HepG2 (cell line): ENCODE measurements around the gene CAPN8. TPM values are rescaled to one million over a fixed set of nuclear protein-coding genes. Genes with fewer than 3 reads are reported as not detected.
A peak's percentile ranks its signal among the peaks of the same experiment; 100 is the strongest.

Experiments used
- ATAC-seq: fragments of 200-7000 bp; cut with Tn5 transposase; 3 replicates; pipeline ENCODE4 v1.9.1; 2020; ENCODE audit warnings: mild to moderate bottlenecking, moderate library complexity
- BruUV-seq: library from RNA; stranded (reverse); fragments of 400-500 nt; replicated peaks from 2 replicates; lab custom pipeline; 2021; lab: Mats Ljungman, UMichigan
- CTCF ChIA-PET: fragments of 300-600 bp; formaldehyde crosslinking; extraction: SDS; loops from one replicate; lab custom pipeline; 2021; ENCODE audit warnings: low total read pairs, inconsistent platforms, low intra/inter-chr PET ratio; lab: Yijun Ruan, JAX
- POLR2A ChIA-PET: fragments of 350-600 bp; sonication (Branson Sonifier 250); formaldehyde crosslinking; loops from one replicate; lab custom pipeline; 2020; ENCODE audit warnings: antibody characterized with exemption, inconsistent platforms; lab: Yijun Ruan, JAX
- DNase-seq: peaks from one replicate; pipeline ENCODE4 v3.0.0-alpha.2; 2015; ENCODE audit warnings: low spot score
- FAIRE-seq: peaks from 3 replicates; lab custom pipeline; 2011; peaks lifted over from hg19 to GRCh38; lab: Jason Lieb, UNC
- H2AFZ ChIP-seq: one replicate; pipeline ENCODE4 v1.6.1; 2011; ENCODE audit warnings: low read length, inconsistent platforms
- H3K27ac ChIP-seq: fragments of 300-600 bp; 3 replicates; pipeline ENCODE4 v1.8.0; 2011; ENCODE audit warnings: mixed run types, mild to moderate bottlenecking, mixed read lengths, low read length, inconsistent platforms; ENCODE audit not compliant: insufficient read depth; ENCODE audit errors: extremely low read length
- H3K27me3 ChIP-seq, 2 experiments: fragments of 200-600 bp in 1 of 2; 2 replicates in 1 of 2; 3 replicates in 1 of 2; pipeline versions ENCODE4 v1.6.0 to v1.8.0; 2011; ENCODE audit warnings: low read length in 2 of 2, mild to moderate bottlenecking in 2 of 2, moderate library complexity in 2 of 2, inconsistent platforms in 1 of 2; ENCODE audit not compliant: insufficient read depth in 2 of 2, control insufficient read depth in 1 of 2
- H3K36me3 ChIP-seq, 2 experiments: fragments of 200-600 bp in 1 of 2; replicated peaks in 1 of 2; 2 replicates in 1 of 2; 3 replicates in 1 of 2; pipeline versions ENCODE4 v1.5.1 to v1.8.0; 2011; ENCODE audit warnings: low read length in 2 of 2, inconsistent platforms in 1 of 2; ENCODE audit not compliant: insufficient read depth in 2 of 2, control insufficient read depth in 1 of 2
- H3K4me1 ChIP-seq: 2 replicates; pipeline ENCODE4 v1.5.1; 2012; ENCODE audit warnings: low read length, inconsistent platforms; ENCODE audit not compliant: insufficient read depth
- H3K4me2 ChIP-seq: 2 replicates; pipeline ENCODE4 v1.6.0; 2011; ENCODE audit warnings: low read depth, low read length, inconsistent platforms
- H3K4me3 ChIP-seq, 3 experiments: fragments of 200-600 bp in 1 of 3; sonication (generic), shearing (Covaris generic) in 1 of 3; replicated peaks in 1 of 3; 2 replicates each; pipeline ENCODE4 v1.5.1; 2011 to 2016; ENCODE audit warnings: low read length in 3 of 3, inconsistent platforms in 2 of 3, low read depth in 2 of 3, mild to moderate bottlenecking in 2 of 3, control low read depth in 1 of 3, mixed read lengths in 1 of 3; ENCODE audit not compliant: insufficient read depth in 1 of 3
- H3K79me2 ChIP-seq: one replicate; pipeline ENCODE4 v1.6.1; 2011; ENCODE audit warnings: low read length, inconsistent platforms; ENCODE audit not compliant: insufficient read depth
- H3K9ac ChIP-seq: 2 replicates; pipeline ENCODE4 v1.6.0; 2011; ENCODE audit warnings: mild to moderate bottlenecking, low read depth, low read length, inconsistent platforms; ENCODE audit not compliant: insufficient read depth
- H3K9me3 ChIP-seq: 2 replicates; pipeline ENCODE4 v1.5.1; 2012; ENCODE audit warnings: mild to moderate bottlenecking, low read length
- H4K20me1 ChIP-seq: 2 replicates; pipeline ENCODE4 v1.6.0; 2011; ENCODE audit warnings: inconsistent platforms, mild to moderate bottlenecking, low read length, moderate library complexity; ENCODE audit not compliant: insufficient read depth
- ATAD3A ChIP-seq: sonication (generic); formaldehyde crosslinking; IDR thresholded peaks from 2 replicates; pipeline ENCODE4 v1.4.0; 2020; ENCODE audit warnings: missing genetic modification reagents
- CHD2 ChIP-seq: IDR thresholded peaks from 2 replicates; pipeline ENCODE4 v1.6.1; 2011; ENCODE audit warnings: low read depth, low read length, improper control_type of control experiment
- CTCF ChIP-seq: sonication (generic); formaldehyde crosslinking; IDR thresholded peaks from 2 replicates; pipeline ENCODE4 v1.5.0; 2020; ENCODE audit warnings: mild to moderate bottlenecking, missing genetic modification reagents, moderate library complexity
- GATA4 ChIP-seq: sonication (generic); IDR thresholded peaks from 2 replicates; pipeline ENCODE4 v1.6.1; 2016; ENCODE audit warnings: antibody characterized with exemption, low read depth, borderline replicate concordance
- MTA1 ChIP-seq: sonication (generic); formaldehyde crosslinking; IDR thresholded peaks from 2 replicates; pipeline ENCODE4 v1.4.0; 2020; ENCODE audit warnings: missing genetic modification reagents, mild to moderate bottlenecking, borderline replicate concordance
- NFYC ChIP-seq: IDR thresholded peaks from 2 replicates; pipeline ENCODE4 v1.6.1; 2016; ENCODE audit warnings: missing genetic modification reagents, missing compliant biosample characterization
- RAD21 ChIP-seq: fragments of 450-650 bp; formaldehyde crosslinking; IDR thresholded peaks from 2 replicates; pipeline ENCODE4 v1.5.0; 2020; ENCODE audit warnings: mild to moderate bottlenecking
- RFX5 ChIP-seq: IDR thresholded peaks from 2 replicates; pipeline ENCODE4 v1.6.1; 2011; ENCODE audit warnings: low read depth, low read length, improper control_type of control experiment
- SMC3 ChIP-seq: IDR thresholded peaks from 2 replicates; pipeline ENCODE4 v1.6.1; 2011; ENCODE audit warnings: low read length, improper control_type of control experiment
- STAG1 ChIP-seq: sonication (generic); formaldehyde crosslinking; IDR thresholded peaks from 2 replicates; pipeline ENCODE4 v1.4.0; 2020; ENCODE audit warnings: missing genetic modification reagents
- TAF1 ChIP-seq: sonication (generic); formaldehyde crosslinking; IDR thresholded peaks from 2 replicates; pipeline ENCODE4 v1.4.0; 2020; ENCODE audit warnings: missing genetic modification reagents
- XRCC5 ChIP-seq: fragments of 200-400 bp; formaldehyde crosslinking; optimal IDR thresholded peaks from 2 replicates; pipeline ENCODE3; 2017; ENCODE audit warnings: mild to moderate bottlenecking, low read length
- ZNF10 ChIP-seq: sonication (generic); formaldehyde crosslinking; IDR thresholded peaks from 2 replicates; pipeline ENCODE4 v1.4.0; 2020; ENCODE audit warnings: mild to moderate bottlenecking, low read depth, missing genetic modification reagents, borderline replicate concordance
- ZNF101 ChIP-seq: sonication (generic); formaldehyde crosslinking; IDR thresholded peaks from 2 replicates; pipeline ENCODE4 v1.4.0; 2020; ENCODE audit warnings: mild to moderate bottlenecking, low read depth, missing genetic modification reagents, borderline replicate concordance
- ZNF275 ChIP-seq: sonication (generic); formaldehyde crosslinking; IDR thresholded peaks from 2 replicates; pipeline ENCODE4 v1.8.0; 2022; ENCODE audit warnings: missing genetic modification reagents, mild to moderate bottlenecking, inconsistent platforms, borderline replicate concordance
- ZNF326 ChIP-seq: sonication (generic); formaldehyde crosslinking; IDR thresholded peaks from 2 replicates; pipeline ENCODE4 v1.4.0; 2020; ENCODE audit warnings: missing genetic modification reagents, borderline replicate concordance
- ZNF83 ChIP-seq: sonication (generic); formaldehyde crosslinking; IDR thresholded peaks from 2 replicates; pipeline ENCODE4 v1.4.0; 2020; ENCODE audit warnings: missing genetic modification reagents, mild to moderate bottlenecking, borderline replicate concordance
- WGBS: methylation state at CpG from one replicate; pipeline ENCODE4 v1.1.6; 2017; ENCODE audit warnings: low lambda C conversion rate; 5-methylcytosine and 5-hydroxymethylcytosine counted together
- in situ Hi-C: cut with HindIII; loops from 2 replicates; pipeline ENCODE4 v1.10.0; 2017; ENCODE audit warnings: low pct_unique_long_range_greater_than_20kb; ENCODE audit not compliant: extremely low pct_ligation_motif_present
- intact Hi-C: fragments of 100-400 bp; cut with micrococcal nuclease; formaldehyde crosslinking; loops from one replicate; pipeline ENCODE4 v1.10.0; 2022; ENCODE audit not compliant: unreplicated experiment
- polyA plus RNA-seq, 8 experiments: library from polyadenylated mRNA; depleted of rRNA in 3 of 8; stranded (reverse) in 7 of 8; unstranded in 1 of 8; fragments of >200 nt; fragmentation: Illumina TruSeq in 4 of 8; extraction: Trizol in 4 of 8; gene quantifications; 2 replicates each; pipeline versions ENCODE4 v1.2.1 to v1.2.3, GENCODE V29; 2011 to 2016; ENCODE audit warnings: low read depth in 4 of 8, missing spikeins in 1 of 8, mixed read lengths in 1 of 8; ENCODE audit not compliant: insufficient read depth in 1 of 8
- total RNA-seq, 5 experiments: library from RNA; depleted of rRNA; stranded (reverse); fragments of >200 nt; fragmentation: Illumina TruSeq; extraction: Trizol; gene quantifications; 2 replicates each; pipeline ENCODE4 v1.2.3, GENCODE V29; 2016; ENCODE audit warnings: low read depth in 1 of 5
- TF ChIP-seq, protein P1 (sequence below): sonication (generic); formaldehyde crosslinking; IDR thresholded peaks from 2 replicates; pipeline ENCODE4 v1.4.0; 2020; ENCODE audit warnings: missing genetic modification reagents

Gene CAPN8
- total and polyA plus RNA-seq, 2 of the 13 experiments (the other 11 are each of a cell fraction or from before 2014, with no cell fraction given) = 0.20 to 0.25 TPM

DNA sequence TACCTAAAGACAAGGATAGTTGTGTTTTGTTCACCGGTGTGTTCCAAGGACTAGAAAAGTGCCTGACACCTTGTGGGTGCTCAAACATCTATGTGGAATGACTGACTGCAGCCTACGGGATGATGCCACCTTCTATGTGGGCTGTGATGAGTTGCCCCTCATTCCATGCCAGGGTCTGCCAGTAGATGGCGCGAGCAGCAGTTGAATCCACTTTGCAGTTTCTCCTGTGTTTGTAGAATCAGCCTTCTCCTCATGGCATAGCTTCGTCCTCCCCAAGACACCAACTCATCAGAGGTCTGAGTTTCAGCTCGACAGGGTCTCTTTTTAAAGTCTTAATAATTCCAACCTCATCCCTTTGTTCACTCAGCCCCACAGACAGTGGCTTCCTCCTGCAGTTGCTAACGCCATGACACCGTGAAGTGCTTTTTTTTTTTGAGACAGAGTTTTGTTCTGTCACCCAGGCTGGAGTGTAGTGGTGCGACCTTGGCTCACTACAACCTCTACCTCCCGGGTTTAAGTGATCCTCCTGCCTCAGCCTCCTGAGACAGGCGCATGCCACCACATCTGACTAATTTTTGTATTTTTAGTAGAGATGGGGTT lies 133.7 kb downstream of the CAPN8 start:
- H3K9me3 ChIP-seq = no peaks in the 10 kb centered on the region
- no peak overlapping the region for H3K4me3 ChIP-seq
- WGBS = 21% methylated on average over 9 of the region's 11 CpGs
- H3K27me3 ChIP-seq = 0 out of 5 replicates have a peak, but pooled peaks cover 0 to 10% of the 10 kb centered on the region in 2 experiments
- peak; percentile 41 for DNase-seq
- no peak overlapping the region for H2AFZ ChIP-seq
- H3K36me3 ChIP-seq = no peaks in the 10 kb centered on the region
- ATAC-seq = peak; percentile 86
- no peak overlapping the region for H3K9ac ChIP-seq
- no TSS peak for BruUV-seq
- H3K79me2 ChIP-seq = no peaks in the 10 kb centered on the region
- in situ Hi-C loops = no loop called here
- intact Hi-C loops = loop anchor here (1.0 kb wide), 1 partner anchor 152 kb away; no protein-coding TSS in a partner anchor
- CTCF ChIA-PET = interaction anchor here (1.3 to 2.0 kb wide), 2 partner anchors 139 to 152 kb away, joined by 5 to 15 read pairs; no protein-coding TSS in a partner anchor
- POLR2A ChIA-PET = no interaction called here
- no peak overlapping the region for H3K27ac ChIP-seq
- H4K20me1 ChIP-seq = no peaks in the 10 kb centered on the region
- peak; percentile 77 for FAIRE-seq
- TF ChIP-seq ZNF326 (CRISPR knock-in tag) (no peak), ATAD3A (no peak), STAG1 (CRISPR knock-in tag) (peak; percentile 71), ZNF275 (CRISPR knock-in tag) (no peak), RFX5 (no peak), CHD2 (no peak), NFYC (CRISPR knock-in tag) (no peak), CTCF (CRISPR knock-in tag) (peak; percentile 75), ZNF10 (CRISPR knock-in tag) (no peak), MTA1 (no peak), TAF1 (CRISPR knock-in tag) (no peak), ZNF83 (CRISPR knock-in tag) (no peak), GATA4 (no peak), RAD21 (0 out of 2 replicates have a peak, but pooled peaks have one; percentile 39), XRCC5 (peak; percentile 43), ZNF101 (CRISPR knock-in tag) (no peak), SMC3 (peak; percentile 76; the same call in 1 of the 2 replicates)
- TF ChIP-seq, protein P1, sequence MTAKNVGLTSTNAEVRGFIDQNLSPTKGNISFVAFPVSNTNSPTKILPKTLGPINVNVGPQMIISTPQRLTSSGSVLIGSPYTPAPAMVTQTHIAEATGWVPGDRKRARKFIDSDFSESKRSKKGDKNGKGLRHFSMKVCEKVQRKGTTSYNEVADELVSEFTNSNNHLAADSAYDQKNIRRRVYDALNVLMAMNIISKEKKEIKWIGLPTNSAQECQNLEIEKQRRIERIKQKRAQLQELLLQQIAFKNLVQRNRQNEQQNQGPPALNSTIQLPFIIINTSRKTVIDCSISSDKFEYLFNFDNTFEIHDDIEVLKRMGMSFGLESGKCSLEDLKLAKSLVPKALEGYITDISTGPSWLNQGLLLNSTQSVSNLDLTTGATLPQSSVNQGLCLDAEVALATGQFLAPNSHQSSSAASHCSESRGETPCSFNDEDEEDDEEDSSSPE (CRISPR knock-in tag) = no peak
- TF ChIP-seq, all 625 proteins: peak for 5
- H3K4me2 ChIP-seq = no peak overlapping the region
- no peaks in the 10 kb centered on the region for H3K4me1 ChIP-seq
